Tibial nerve (tissue), 4 donors: ENCODE measurements around the gene ARHGAP11A.

Experiments used
- EP300 ChIP-seq, 2 donors: sonication (generic); formaldehyde crosslinking; IDR thresholded peaks; one replicate each; pipeline ENCODE4 v1.6.1; 2017; ENCODE audit warnings: antibody characterized with exemption in 2 of 2, mild to moderate bottlenecking in 1 of 2
- TF ChIP-seq, protein P1 (sequence below), 5 experiments: fragments of 200-600 bp in 3 of 5; fragments of 450-650 bp in 2 of 5; sonication (generic) in 3 of 5; IDR thresholded peaks; one replicate each; pipeline ENCODE4 v1.5.1; 2016 to 2019; ENCODE audit warnings: antibody characterized with exemption in 5 of 5, mild to moderate bottlenecking in 3 of 5, moderate library complexity in 2 of 5

DNA sequence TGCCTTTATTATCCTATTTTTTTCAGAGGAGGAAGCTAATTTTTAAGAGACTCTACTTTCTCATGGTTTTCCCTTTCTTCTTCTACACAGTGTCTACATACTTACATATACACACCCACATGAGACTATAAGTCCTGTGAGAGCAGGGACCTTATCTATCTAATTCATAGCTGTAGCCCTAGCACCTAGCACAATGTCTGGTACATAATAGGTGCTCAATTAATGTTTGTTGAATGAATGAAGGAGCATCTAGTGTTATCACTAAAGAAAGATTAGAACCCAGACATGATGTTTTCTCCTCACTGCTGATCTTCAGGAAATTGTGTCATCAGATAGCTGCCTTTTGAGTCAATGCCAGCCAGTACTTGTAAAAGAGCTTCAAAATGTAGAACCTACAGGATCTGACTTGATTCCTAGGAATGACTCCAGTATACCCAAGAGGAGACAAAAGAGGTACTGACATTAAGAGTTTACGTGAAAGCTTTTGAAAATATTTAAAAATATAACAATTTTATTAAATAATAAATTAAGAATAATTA is 28.7 kb downstream of the ARHGAP11A start:
- TF ChIP-seq, protein P1, sequence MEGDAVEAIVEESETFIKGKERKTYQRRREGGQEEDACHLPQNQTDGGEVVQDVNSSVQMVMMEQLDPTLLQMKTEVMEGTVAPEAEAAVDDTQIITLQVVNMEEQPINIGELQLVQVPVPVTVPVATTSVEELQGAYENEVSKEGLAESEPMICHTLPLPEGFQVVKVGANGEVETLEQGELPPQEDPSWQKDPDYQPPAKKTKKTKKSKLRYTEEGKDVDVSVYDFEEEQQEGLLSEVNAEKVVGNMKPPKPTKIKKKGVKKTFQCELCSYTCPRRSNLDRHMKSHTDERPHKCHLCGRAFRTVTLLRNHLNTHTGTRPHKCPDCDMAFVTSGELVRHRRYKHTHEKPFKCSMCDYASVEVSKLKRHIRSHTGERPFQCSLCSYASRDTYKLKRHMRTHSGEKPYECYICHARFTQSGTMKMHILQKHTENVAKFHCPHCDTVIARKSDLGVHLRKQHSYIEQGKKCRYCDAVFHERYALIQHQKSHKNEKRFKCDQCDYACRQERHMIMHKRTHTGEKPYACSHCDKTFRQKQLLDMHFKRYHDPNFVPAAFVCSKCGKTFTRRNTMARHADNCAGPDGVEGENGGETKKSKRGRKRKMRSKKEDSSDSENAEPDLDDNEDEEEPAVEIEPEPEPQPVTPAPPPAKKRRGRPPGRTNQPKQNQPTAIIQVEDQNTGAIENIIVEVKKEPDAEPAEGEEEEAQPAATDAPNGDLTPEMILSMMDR (IDR thresholded peaks at IDR 0.05), result no peak
- TF ChIP-seq EP300 (IDR thresholded peaks at IDR 0.05), result no peak
